ENCODE results near the gene ABCA12.

- no peak for TF ChIP-seq REST (IDR thresholded peaks at IDR 0.05)
- TF ChIP-seq RCOR1 (IDR thresholded peaks at IDR 0.05; ENCODE audit: low read depth, low read length), result no peak
- TF ChIP-seq SMC3 (IDR thresholded peaks at IDR 0.05), result no peak
- no peak for TF ChIP-seq PBX3 (IDR thresholded peaks at IDR 0.05)
- no peak for TF ChIP-seq CHD2 (IDR thresholded peaks at IDR 0.05; ENCODE audit: low read length, partially characterized antibody)
- TF ChIP-seq CEBPB (IDR thresholded peaks at IDR 0.05), result no peak
- TF ChIP-seq CTCF (IDR thresholded peaks at IDR 0.05), result no peak
- TF ChIP-seq ELK1 (IDR thresholded peaks at IDR 0.05; ENCODE audit: low read depth, low read length), result no peak
- TF ChIP-seq EP300 (IDR thresholded peaks at IDR 0.05), result no peak
- no peak for TF ChIP-seq HDAC2 (IDR thresholded peaks at IDR 0.05)
- no peak for TF ChIP-seq EHMT2 (IDR thresholded peaks at IDR 0.05; ENCODE audit: low read depth)
- TF ChIP-seq USF2 (IDR thresholded peaks at IDR 0.05), result no peak
- TF ChIP-seq JUNB (IDR thresholded peaks at IDR 0.05), result no peak
Observed at GRCh38 chr2:214985619-214986018, 152.8 kb downstream of the ABCA12 start.
